GM18507 (cell line): ENCODE results near the gene ST7L.

Experiments used
- DNase-seq: peaks from one replicate; pipeline ENCODE4 v3.0.0; 2011; ENCODE audit warnings: low read depth; ENCODE audit not compliant: insufficient read length; ENCODE audit errors: extremely low spot score
- FAIRE-seq: peaks from 2 replicates; lab custom pipeline; 2011; peaks lifted over from hg19 to GRCh38; lab: Jason Lieb, UNC

ST7L gene

GRCh38 chr1:112619518-112620376, 806 bp upstream of the ST7L start, which contains the start of gene CAPZA1:
Gene CAPZA1 (plus strand): TSS chr1:112619832. CDS start chr1:112619845, 13 bp downstream.
- DNase-seq (peak; percentile 73), FAIRE-seq (peak; percentile 92)

DNA sequence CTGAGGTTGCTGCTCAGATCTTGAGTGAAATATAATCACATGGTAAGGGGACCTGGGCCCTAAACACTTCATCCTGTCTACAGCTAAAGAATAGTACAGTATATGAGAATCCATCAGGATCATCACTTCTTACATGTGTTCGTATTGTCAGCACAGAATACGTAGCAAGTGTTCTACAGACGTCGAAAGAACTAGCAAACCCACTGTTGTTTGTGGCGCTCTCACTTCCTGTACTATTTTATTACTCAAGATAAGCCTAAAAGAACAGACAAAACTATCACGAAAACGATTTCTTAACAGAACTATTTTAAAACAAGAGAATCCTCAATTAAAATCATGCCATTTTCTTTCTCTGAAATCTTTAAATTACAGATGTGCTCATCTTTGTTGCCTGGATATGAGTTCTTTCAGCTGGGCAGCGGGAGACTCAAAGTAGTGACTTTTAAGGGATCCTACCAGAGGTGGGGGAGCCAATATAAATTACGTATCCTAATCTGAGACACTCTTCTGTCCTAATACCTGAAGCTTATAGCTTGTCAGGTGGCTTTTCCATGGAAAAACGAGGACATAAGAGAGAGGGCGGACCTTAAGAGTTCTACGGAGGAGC, 724 bp downstream of the ST7L start:
- FAIRE-seq (peak; percentile 69), DNase-seq (no peak)

DNA sequence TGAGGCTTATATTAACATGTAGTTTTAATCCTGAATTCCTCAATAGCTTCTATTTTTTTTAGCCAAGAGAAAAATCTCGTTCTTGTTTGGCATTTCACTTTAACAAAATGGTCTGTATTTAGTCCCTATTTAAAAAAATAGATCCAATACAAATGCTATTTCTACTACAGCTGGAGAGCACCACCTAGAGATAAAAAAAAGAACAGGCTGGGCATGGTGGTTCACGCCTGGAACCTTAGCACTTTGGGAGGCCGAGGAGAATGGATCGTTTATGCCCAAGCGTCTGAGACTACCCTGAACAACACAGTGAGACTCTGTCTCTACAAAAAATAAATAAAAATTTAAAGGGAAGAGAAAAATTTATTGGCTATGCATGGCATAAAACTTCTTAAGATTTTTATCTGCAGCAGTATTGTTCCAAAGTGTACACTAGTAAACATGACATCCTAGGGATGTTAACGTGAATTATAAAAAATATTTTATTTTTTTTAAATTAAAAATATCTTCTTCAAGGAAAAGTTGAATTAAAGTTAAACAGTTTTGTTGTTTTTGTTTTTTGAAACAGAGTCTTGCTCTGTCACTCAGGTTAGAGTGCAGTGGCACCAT, 4.4 kb downstream of the ST7L start:
- DNase-seq, result no peak
- no peak for FAIRE-seq

- FAIRE-seq (no peak), DNase-seq (no peak)
Observed at GRCh38 chr1:112605633-112606327, 13.2 kb downstream of the ST7L start.

- FAIRE-seq, result no peak
- DNase-seq, result no peak
Observed at GRCh38 chr1:112603541-112603940, 15.4 kb downstream of the ST7L start.

GRCh38 chr1:112603012-112603411, 15.9 kb downstream of the ST7L start:
- DNase-seq, result no peak
- FAIRE-seq, result no peak

DNA sequence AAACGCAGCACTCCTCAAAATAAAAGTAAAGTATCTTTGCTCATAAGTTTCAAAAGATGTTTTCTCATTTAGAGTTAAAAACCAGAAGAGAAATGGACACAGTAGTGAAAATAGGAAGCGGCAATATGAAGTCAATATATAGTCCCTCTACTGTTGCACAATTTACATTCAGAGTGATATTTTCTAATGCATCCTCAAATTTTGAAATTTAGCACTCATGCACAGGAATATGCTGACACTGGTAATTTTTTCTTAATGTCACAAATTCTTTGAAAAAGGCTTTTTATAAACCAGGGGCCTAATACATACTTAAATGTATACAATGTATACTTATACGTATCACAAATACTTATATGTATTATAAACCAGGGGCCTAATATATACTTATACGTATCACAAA, 19.5 kb downstream of the ST7L start:
- DNase-seq (no peak), FAIRE-seq (no peak)

DNA sequence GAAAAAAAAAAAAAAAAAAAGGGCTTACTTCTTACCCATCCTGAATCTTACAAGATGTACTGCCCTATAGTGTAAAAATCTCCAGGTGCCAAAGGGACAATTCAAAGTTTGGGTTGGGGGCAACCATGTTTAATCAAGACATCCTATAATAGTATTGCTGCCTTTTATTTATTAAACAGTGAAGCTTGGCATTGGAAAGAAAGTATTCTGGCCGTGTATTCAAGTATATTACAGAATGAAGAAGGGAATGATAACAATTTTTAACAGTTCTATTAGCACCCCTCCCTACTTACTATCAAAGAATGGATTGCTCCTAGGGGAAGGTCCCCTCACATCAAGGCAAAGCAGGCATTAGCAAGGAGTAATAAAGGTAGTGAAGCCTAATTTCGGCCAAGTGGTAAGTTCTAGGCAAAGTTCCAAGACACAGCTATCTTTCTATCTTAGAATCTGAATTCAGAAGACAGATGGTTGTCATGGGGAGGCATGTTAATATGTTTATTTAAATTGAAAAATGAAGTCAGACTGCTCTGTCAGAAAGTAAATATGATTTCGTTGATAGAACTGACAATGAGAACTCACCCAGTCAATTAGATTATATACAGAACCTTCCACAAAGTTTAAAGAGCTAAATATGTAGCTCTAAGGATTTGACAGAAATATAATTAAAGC, 24.6 kb downstream of the ST7L start:
- DNase-seq (no peak), FAIRE-seq (no peak)

GRCh38 chr1:112589766-112590165, 29.2 kb downstream of the ST7L start:
- FAIRE-seq, result no peak
- no peak for DNase-seq

- DNase-seq (no peak), FAIRE-seq (peak; percentile 29)
Observed at GRCh38 chr1:112583366-112583765, 35.6 kb downstream of the ST7L start.

DNA sequence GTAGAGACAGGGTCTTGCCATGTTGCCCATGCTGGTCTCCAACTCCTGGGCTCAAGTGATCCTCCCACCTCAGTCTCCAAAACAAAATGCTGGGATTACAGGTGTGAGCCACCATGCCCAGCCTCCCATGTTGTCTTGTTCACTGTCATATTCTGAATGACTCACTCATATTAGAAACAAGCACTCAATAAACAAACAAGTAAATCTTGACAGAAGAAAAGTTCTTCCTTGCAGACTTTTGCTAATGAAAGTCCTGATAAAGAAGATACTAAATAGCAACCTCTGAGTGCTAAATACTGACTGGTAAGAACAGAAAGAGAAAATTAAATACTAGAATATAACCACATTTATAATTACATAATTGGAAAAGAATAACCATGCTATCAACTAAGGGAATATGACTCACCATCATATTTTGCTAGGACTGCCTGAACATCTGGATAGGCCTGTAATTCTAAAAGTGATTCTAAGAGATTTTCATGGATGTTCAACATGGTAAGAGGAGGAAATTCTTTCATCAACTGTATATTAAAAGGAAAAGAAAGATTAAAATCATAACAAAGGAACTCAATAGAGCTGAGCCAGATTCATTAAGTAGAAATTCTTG, 37.3 kb downstream of the ST7L start:
- no peak for FAIRE-seq
- no peak for DNase-seq

DNA sequence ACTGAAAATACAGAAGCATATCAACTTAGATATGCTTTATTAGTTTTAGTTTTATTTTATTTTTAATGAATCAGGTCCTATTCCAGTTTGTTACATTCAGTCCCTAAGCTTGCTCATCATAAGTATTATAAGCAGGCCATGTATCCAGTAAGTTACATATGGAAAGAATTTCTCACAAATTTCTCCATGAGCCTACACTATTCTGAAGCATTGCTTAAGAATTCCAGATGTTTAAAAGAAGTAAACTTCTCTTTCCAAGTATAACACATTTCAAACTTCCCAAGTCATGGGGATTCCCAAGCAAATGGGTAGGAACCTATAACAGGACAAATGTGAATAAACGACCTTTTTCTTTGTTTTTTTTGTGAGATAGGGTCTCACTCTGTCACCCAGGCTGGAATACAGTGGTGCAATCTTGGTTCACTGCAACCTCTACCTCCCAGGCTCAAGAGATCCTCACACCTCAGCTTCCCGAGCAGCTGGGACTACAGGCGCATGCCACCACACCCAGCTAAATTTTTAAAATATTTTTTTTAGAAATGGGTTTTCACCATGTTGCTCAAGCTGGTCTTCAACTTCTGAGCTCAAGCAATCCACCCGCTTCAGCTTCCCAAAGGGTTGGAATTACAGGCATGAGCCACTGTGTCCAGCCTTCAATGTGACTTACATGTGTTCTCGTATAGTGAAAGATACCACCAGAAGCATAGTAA, 39.0 kb downstream of the ST7L start:
- FAIRE-seq (no peak), DNase-seq (no peak)

DNA sequence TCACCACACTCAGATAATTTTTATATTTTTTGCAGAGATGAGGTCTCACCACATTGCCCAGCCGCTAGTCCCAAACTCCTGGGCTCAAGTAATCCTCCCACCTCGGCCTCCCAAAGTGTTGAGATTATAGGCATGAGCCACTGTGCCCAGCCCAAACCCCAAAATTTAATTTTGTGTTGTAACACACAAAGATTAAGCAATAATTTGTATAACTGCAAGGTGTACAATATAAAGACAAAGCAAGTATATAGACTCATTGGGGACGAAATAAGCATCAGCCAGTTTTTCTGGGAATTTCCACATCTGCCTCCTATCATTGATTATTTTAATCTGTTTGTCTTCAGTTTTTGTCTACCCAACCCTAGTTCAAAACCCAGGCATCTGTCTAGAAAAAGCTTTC, 42.7 kb downstream of the ST7L start:
- FAIRE-seq, result no peak
- DNase-seq, result no peak

- DNase-seq, result no peak
- FAIRE-seq, result no peak
Observed at GRCh38 chr1:112575154-112575804, 43.7 kb downstream of the ST7L start.

GRCh38 chr1:112565800-112566199, 53.1 kb downstream of the ST7L start:
- no peak for FAIRE-seq

DNA sequence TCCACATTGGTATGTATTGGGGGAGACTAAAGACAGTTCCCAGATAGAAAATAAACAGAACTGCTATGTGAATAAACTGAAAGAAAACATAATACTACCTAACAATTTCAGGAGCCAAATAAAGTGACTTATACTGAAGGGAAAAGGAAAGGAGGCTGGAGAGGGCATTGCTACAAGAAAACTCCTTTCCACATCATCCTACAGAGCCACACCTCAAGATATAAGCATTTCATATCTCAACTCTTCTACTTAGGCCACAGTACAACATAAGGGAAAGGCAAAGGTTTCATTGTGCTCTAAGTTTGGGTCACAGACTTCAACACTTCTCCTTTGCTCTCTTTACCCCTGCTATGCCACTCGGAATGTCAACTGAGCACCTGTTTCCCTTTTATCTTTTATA, 54.9 kb downstream of the ST7L start:
- DNase-seq (no peak), FAIRE-seq (no peak)

More at GRCh38 chr1:112565800-112566199, 53.1 kb downstream of the ST7L start:
- DNase-seq, result no peak

DNA sequence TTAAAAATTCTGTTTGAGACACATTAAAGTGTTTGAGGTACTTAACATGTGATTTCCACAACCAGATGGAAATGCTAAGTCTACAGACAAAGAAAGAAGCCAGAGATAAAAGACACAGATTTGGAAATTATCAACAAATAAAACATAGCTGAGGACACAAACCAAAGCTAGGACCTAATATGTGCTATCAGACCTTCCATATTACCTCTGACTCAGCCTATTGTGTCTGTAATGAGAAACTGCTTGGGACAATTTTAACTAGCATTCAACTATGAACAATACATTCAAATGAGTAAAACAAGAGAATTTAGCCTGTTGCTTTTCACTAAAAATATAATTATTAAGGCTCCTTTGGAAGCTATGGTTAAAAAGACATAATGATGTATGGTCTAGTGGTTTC, 55.6 kb downstream of the ST7L start:
- no peak for DNase-seq
- no peak for FAIRE-seq

DNA sequence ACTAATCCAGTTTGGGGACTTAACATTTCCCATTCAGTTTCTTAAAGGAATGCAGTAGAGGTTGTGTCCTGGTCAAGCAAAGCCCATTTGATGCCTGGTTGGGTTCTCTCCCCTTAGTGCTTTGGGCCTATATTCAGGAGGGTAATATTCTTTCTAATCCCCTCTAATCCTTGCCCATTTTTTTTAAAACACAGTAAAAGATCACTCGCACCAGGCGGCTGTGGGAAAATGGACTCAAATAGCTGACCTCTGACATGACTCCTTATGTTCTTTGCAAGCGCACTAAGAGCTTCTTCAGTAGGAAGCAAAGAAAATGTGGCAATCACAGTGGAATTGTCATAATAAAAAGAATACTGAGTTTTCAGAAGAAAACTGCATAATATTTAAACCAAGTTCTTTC, 60.3 kb downstream of the ST7L start:
- no peak for DNase-seq
- FAIRE-seq, result no peak
